Measurements from ENCODE around the gene SERPINA1.

SERPINA1 gene

DNA sequence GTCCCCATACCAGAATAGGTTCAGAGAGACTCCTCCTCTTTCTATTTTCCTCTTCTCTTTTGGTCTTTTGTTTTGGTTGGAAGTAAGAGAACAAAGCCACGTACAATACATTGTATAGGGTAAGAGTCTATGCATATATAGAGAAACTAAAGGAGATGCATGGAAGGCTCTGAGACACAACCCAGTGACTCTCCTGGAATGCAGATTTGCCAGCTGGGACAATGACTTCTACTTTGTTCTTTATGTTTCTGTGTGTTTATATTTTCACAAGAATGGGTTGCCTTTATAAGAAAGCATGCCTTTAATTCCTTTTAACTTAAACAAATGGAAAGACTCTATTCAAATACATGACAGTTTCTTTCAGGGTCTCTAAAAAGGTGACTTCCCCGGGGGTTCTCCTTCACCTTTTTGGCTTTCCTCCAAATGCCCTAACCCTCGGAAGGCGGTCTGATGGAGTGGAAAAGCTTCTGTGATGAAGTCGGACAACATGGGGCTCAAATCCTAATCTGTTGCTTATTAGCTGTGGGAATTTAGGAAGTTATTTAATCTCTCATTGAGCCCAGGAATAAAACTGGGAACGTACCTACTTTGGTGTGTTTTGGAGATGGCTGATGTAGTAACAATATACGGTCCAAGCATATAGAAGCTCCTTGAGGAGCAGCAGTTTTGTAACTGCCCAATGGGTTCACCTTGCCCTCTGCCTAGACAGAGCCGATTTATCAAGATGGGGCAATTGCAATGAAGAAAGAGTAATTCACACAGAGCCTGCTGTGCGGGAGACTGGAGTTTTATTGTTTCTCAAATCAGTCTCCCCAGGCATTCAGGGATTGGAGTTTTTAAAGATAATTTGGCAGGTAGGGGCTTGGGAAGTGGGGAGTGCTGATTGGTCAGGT is 9.1 kb upstream of the SERPINA1 start:
- peak; percentile 55 for DNase-seq

DNA sequence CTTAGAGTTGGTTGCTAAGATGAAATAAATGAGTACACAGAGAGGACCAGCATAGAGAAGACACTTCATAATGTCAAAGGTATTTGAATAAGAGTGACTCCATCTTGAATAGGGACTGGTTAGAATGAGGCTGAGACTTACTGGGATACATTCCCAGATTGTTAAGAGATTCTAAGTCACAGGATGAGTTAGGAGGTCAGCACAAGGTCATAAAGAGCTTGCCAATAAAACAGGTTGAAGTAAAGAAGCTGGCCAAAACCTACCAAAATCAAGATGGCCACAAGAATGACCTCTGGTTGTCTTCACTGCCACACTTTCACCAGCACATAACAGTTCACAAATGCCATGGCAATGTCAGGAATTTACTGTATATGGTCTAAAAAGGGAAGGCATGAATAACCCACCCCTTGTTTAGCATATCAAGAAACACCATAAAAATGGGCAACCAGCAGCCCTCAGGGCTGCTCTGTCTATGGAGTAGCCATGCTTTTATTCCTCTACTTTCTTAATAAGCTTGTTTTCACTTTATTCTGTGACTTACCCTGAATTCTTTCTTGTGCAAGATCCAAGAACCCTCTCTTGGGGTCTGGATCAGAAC is 8.3 kb upstream of the SERPINA1 start:
- no peak for DNase-seq

DNA sequence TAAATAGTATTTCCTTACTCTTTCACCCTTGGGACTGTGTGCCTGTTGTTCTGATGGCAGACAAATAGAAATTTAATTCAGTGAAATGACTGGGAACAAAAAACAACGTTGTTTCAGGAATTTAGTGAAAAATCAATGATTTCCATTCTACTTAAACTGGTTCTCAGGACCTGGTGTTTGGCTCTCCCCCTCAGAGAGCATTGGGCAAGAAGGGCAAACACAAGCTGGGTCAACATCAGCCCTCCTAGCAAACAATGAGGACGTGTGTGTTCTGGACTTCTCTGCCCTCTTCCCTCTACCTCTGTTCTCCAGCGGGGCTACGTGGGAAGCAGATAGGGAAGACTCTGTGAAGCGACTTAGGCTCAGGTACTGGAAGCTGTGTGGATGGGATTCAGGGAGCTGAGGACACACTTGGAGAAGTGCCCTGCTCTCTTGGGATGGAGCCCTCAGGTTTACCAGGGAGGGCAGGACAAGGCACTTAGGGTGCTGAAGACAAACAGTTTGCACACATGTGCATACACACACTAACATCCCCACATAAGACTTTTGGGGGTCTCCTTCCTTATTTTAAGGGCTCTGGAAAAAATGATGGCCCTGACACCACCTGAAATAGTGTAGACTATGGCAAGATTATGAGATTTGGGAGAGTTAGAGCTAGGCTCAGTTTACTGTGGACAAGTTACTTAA is 7.6 kb upstream of the SERPINA1 start:
- DNase-seq, result no peak

DNA sequence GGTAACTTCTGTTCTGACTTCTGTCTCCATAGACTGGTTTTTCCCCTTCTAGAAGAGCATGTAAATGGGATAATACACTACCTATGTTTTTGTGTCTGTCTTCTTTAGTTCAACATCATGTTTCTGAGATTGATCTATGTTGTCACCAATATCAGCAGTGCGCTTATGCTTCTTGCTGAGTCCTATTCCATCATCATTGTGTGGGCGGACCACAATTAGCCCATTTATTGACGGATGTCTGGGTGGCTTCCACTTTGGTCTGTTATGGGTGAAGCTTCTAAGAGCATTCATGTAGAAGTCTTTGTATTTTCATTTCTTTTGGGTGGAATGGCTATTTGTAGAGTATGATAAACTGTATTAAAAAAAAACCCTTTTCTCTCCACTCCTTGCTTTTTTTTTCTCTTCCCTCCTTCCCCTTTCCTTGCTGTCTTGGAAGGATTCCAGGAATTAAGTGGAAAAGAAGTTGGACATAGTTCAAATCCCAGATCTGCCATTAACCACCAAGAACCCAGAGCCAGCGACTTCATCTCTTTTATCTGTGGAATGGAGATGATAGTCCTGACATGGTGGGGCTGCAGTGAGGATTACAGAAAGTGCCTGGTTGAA is 7.0 kb upstream of the SERPINA1 start:
- no peak for DNase-seq

DNA sequence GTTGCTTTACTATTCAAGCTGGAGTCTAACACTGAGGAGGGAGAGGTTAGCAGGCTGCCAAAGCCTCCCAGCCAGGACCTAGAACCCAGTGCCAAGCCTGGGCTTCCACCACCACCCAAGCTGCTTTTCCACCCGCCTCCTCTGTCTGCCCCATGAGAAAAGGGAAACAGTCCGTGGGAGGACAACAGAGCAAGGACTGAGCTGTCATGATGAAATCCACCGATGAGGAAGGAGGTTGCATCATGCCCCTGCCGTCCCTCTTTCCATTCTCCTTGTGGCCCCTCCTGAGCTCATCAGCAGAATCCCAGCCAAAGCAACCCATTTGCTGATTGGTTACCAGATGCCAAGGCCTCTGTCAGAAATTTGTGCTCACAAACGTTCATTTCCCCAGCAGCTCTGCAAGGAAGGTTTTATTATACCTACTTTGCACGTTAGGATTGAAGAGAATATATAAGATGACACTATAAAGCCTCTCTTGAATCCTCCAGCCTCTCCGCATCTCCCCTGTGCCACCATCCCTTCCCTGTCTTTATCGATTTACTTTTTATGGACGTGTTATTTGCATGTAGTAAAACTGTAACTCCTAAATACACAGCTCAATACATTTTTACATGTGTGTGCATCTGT is 6.3 kb upstream of the SERPINA1 start:
- peak; percentile 30 for DNase-seq

DNA sequence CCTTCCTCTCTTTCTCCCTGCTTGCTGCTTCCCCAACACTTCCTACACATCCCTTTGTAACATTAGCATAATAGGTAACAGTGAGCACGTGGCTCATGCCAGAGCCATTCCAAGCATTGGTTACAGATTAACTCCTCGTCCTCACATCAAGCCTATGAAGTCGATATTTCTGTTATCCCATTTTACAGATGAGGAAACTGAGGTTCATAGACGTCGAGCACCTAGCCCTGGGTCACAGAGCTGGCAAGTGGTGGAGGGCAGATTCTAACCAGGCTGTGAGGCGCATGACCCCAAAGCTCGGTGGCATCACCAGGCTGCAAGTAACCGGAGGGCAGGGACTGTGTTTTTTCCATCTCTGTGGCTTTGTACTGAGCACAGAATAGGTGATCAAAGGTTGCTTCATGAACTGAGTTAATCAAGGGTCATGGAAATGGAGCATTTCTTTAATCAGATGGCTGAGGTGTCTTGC is 5.7 kb upstream of the SERPINA1 start:
- no peak for DNase-seq

DNA sequence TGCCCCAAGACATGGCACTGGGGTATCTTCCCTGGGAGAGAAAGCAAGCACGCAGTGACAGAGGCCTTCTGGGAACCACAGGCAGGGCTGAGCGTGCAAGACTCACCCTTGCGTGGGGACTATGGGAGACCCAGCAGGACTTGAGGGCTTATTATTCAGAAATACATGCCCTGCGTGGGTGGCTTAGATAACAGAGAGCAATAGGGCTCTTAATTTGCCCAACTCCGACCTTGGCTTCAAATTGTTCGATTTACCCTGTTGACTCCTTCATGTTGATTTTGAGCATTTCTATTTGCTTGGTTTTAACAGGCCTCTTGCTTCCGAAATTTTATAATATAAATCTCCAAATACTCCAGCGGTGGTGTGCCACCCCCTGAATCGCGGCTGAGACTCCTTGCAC is 5.1 kb upstream of the SERPINA1 start:
- no peak for DNase-seq

DNA sequence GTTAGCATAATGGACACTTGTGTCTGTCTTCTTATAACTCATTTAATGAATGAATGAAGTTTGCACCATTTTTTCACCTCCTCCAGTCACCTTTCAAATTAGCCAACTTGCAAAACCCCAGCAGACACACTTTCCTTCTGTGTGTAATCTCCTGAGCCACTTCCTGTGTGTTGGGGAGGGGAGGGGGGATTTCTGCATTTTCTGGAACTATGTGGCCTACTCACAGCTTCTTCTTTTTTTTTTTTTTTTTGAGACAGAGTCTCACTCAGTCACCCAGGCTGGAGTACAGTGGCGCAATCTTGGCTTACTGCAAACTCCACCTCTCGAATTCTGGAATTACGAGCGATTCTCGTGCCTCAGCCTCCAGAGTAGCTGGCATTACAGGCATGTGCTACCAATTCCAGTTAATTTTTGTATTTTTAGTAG is 4.1 kb upstream of the SERPINA1 start:
- DNase-seq, result peak; percentile 76

DNA sequence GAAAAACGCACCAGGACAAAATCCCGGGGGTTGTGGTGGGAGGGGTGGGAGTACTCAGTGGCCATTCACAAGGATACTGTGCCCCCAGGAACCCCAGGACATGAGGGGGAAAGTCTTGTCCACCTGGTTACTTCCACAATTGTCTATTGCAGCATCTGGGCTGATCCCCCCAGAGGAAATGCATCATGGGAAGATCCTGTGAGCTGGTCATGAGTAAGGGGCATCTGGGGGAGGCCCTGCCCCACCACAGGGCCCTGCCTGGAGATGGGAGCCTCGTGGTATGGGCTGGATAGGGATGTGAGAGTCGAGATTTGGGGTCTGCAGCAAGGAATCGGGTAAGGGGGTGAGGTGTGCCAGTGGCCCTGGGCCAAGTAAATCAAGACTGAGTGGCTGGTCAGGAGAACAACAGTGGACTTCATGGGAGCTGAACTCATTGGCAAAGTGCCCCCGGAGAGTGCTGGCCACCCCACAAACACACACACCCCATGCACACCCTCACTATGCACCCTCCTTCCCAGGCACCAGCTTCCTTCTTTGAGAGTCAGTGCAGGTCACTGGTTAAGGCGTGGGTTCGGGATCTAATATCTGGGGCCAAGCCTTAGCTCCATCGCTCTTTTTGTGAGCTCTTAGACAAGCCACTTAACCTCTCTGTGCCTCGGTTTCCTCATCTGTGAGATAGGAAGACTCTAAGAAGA is 3.0 kb upstream of the SERPINA1 start:
- DNase-seq, result no peak

DNA sequence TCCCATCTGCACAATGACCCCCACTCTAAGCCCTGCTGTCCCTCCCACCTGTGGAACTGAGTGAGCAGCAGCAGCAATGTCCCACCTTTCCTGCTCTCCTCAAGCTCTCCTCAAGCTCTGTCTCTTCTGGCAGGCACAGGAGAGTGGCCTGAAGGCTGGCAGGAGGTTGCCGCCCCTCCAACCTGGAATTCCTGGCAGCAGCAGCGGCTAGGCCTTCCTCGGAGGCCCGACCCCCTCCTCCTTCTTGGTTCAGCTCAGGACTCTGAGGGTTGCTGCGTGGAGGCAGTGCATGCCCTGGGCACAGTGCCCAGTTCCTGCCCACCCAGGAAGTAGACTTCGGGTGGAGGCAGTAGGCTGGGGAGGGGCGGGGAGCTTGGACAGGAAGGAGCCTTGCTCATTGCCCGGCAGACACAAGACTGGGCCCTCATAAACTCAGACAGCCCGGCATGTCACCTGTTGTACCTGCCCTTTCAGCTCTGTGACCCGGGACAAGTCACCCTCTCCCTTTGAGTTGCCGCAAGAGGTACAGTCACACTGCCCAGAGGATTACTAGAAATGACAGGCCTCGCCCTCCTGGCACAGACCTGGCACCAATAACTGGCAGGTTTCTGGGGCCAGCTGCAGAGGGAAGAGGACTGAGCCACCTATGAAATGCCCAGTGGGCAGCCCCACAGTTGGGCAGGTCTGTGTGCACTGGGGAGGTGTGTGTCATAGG is 2.1 kb upstream of the SERPINA1 start:
- no peak for DNase-seq

DNA sequence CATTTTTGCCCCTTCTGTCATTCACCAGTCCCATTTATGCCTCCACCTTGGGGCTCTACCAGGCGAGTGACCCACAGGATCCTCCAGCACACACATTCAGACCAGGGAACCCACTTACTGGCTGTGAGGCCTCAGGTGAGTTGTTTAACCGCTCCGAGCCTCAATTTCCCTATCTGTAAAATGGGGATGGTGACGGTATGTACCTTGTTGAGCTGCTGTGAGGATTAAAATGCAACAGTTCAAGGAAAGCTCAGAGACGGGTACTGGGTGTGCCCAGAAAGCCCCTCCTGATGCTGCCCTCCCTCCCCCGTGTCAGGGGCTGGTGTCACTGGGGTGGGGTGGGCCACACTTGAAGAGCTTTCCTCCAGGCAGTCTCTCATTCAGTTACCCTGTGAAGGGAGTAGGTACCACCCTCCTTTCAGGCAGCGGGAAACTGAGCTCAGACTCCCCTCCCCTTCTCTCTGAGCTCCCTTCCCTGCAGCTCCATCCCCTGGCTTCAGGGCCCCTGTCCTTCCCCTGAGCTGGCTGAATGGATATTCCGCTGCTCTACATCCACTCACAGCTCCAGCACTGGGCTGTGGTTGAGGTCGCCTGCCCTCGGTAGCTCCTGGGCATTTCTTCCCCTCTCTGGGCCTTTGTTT is 1.4 kb upstream of the SERPINA1 start:
- DNase-seq, result no peak

DNA sequence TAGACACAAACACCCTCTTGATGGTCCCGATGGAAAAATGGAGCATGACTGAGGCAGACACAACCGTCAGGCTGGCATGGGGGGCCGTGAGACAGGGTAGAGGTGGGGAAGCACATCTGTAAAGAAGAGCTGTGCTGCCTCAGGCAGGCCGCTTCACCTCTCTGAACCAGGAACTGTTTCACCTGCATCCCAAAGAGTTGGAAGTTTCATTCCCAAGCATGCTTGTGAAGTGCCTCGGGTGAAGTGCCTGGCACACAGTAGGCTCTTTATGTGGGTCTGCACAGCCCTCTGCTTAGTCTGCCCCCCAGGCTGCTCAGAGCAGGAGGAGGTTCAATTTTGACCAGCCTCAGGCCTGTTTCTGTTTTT is 685 bp upstream of the SERPINA1 start:
- no peak for DNase-seq

DNA sequence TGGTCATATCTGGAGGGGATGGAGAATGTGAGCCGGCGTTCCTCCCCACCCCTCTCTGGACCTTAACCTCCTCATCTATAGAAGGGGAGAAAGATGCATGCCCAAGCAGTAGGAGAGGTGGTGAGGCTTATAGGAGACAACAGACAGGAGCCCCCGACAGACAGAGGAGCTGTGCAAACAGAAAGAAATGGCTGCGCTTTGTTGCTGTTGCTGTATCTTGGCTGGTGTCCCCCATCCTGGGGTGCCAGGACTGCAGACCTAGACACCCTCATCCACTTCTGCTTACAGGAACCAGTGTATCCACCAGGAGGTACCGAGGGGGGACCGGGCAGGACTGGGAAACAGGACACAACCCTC is 397 bp downstream of the SERPINA1 start:
- no peak for DNase-seq

DNA sequence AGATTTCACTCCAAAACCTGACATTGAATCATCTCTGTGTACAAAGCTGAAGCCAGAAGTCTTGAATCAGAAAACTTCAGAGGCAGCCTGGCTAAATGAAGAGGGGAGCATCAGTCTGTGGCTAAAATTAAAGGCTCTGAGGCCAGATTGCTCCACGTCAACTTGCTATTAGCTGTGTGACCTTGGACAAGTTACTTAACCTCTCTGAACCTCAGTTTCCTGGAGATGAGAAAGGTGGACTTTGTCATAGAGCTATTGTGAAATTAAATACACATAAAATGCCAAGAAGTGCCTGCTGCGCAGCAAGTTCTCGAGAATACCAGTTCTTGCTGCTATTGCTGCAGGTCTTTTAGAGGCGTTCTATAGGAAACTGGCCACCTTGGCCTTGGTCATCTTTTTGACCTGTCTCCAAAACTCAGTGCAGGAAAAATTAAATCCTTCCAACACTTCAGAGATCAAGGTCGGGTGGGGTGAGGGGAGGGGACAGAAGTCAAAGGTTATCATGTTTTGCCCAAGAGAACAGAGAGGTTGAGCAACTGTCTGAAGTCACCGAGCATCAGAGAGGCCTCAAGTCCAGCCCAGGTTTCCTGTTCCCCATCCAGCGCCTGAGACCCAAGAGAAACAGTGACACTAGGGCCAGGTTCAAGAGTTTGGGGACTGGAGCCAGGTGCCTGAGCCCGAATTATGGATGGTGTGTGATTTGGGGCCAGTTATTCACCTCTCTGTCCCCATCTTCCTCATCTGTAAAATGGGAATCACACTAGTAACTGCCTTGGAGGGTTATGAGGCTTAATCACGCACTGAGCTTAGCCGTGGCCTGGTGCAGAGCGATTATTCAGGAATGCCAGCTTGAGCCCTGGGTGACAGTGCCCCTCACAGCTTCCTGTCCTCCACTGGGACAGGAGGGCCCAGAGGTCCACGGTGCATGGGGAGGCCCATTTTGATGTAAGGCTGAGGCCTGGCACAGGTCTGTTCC is 1.1 kb downstream of the SERPINA1 start:
- no peak for DNase-seq

DNA sequence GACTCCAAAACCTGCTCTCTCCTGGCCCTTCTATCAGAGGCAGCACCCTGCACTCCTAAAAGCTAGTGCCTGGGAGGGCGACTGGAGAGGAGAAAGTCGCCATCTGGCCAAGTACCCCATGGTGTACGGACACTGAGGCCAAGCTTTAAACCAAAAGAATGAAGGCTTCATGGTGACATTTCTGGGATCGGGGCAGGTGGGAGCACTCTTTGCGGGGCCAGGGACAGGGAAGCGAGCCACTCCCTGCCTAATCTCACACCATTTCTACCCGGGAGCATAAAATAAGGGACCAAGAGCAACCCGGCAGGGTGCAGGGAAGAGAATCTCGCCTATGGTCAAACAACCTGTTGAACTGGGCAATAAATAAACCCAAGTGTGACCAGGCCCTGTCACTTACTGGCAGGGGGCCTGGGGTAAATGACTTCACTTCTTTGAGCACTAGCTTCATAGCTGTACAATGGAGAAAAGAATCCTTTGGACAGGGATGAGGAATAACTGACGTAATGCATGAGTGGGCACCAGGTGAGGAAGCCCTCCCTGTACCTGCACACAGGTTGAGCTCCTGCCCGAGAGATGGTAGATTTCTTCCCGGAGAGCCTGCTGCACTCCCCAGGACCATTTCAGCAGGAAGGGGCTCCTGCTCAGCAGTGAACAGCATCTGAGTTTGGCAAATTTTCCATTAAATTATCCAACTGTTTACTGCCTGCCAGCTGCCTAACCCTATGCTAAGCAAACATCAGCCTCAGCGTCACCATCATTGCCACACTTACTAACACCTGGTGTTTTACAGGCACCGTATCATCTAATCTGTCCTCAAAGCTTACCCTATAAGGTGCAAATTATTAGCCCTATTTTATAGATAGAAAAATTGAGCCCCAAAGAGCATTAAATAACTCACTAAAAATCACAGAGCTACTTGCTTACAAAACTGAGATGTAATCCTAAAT is 2.0 kb downstream of the SERPINA1 start:
- no peak for DNase-seq

DNA sequence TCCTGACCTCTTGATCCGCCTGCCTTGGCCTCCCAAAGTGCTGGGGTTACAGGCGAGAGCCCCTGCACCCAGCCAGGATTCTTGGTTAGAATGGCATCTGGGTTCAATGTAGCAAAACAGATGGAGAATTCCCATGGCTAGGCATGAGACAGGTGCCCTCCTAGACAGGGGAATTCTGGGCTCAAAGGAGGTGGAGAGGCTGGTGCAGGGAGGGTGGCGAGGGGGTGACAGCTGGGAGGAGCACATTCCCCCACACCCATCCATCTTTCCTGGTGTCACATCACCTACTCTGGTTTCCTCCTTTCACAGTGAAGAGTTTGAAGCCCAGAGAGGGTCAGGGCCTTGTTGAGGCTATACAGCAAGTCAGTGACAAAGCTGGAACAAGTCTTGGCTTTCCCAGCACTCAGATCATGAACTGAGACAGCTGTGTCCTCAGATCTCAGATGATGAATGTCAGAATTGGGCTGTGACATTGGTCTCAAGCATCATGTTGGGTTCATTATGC is 2.8 kb downstream of the SERPINA1 start:
- no peak for DNase-seq

DNA sequence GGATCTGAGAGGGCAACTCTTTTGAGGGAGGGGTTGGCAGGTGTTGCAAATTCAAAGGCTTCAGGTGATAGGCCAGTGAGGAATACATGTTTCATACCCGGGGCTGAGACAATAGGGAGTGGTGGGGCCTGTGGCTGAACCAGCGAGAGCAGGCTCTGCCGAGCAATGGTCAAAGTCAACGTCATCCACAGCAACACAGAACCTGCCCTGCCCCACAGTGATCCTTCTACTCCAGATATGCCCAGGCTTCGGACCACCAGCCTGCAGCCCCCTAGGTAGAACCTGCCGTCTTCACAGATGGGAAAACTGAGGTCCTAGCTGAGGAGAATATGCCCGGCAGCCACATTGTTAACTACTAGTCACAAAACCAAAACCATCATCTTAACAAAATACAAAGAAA is 4.1 kb downstream of the SERPINA1 start:
- no peak for DNase-seq

DNA sequence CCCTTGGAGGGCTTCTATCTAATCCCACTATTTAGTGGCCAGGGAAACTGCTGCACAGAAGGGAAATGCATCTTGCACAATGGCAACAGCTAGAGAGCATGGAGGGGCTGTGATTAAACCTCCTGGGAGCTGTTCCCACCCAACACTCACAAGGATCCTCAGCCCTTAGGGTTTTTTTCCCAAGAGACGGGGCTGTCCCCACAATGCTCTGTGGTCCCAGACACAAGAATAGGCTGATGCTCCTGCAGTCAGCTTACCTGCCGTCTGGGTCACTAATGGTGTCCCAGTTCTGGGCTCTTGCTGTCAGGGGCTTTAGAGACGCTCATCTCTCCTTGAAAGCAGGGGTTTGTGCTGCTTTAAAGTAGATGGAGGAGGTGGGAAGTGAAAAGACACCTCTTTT is 4.6 kb downstream of the SERPINA1 start:
- no peak for DNase-seq

All from fibroblast of skin of back (primary cell).